HG03039 (cell line): ENCODE data around the gene ZNF830.
"Not testable (repeated sequence)": the region's sequence is repeated elsewhere in the genome, so short reads cannot be mapped to it uniquely, and the experiment has no call there.

ENCODE experiments used
- ATAC-seq: cut with Tn5 transposase; IDR thresholded peaks from one replicate; pipeline ENCODE4 v1.9.1; 2021; ENCODE audit warnings: mild to moderate bottlenecking, moderate library complexity; ENCODE audit not compliant: unreplicated experiment

Gene ZNF830

GRCh38 chr17:34990921-34991365 lies 29.6 kb downstream of the ZNF830 start:
- no peak for ATAC-seq

GRCh38 chr17:34991606-34992005 lies 30.3 kb downstream of the ZNF830 start:
- no peak for ATAC-seq

GRCh38 chr17:34993031-34993430 lies 31.7 kb downstream of the ZNF830 start:
- no peak for ATAC-seq

GRCh38 chr17:34996422-34997285 lies 35.3 kb downstream of the ZNF830 start:
- no peak for ATAC-seq

GRCh38 chr17:34997355-34997862 lies 36.1 kb downstream of the ZNF830 start:
- no peak for ATAC-seq

- no peak for ATAC-seq
Measured at GRCh38 chr17:34998205-34998604, 36.9 kb downstream of the ZNF830 start.

- ATAC-seq, result no peak
Measured at GRCh38 chr17:34999456-34999855, 38.1 kb downstream of the ZNF830 start.

GRCh38 chr17:35000965-35001364 lies 39.6 kb downstream of the ZNF830 start:
- not testable (repeated sequence) for ATAC-seq

GRCh38 chr17:35001549-35001948 lies 40.2 kb downstream of the ZNF830 start:
- no peak for ATAC-seq

GRCh38 chr17:35002876-35003551 lies 41.7 kb downstream of the ZNF830 start:
- no peak for ATAC-seq

GRCh38 chr17:35003778-35004177 lies 42.4 kb downstream of the ZNF830 start:
- no peak for ATAC-seq

- no peak for ATAC-seq
Measured at GRCh38 chr17:35006345-35006744, 45.0 kb downstream of the ZNF830 start.

GRCh38 chr17:35006961-35007360 lies 45.6 kb downstream of the ZNF830 start:
- no peak for ATAC-seq

GRCh38 chr17:35010093-35010492 lies 48.8 kb downstream of the ZNF830 start:
- no peak for ATAC-seq

GRCh38 chr17:35011671-35012216 lies 50.4 kb downstream of the ZNF830 start:
- no peak for ATAC-seq
